Islet precursor cell (in vitro differentiated cells): Measurements from ENCODE around the gene JAM3.
A peak's percentile ranks its signal among the peaks of the same experiment; 100 is the strongest.

Source experiments
- DNase-seq: peaks from one replicate; pipeline ENCODE4 v3.0.0-alpha.2; 2018

Gene JAM3

DNA sequence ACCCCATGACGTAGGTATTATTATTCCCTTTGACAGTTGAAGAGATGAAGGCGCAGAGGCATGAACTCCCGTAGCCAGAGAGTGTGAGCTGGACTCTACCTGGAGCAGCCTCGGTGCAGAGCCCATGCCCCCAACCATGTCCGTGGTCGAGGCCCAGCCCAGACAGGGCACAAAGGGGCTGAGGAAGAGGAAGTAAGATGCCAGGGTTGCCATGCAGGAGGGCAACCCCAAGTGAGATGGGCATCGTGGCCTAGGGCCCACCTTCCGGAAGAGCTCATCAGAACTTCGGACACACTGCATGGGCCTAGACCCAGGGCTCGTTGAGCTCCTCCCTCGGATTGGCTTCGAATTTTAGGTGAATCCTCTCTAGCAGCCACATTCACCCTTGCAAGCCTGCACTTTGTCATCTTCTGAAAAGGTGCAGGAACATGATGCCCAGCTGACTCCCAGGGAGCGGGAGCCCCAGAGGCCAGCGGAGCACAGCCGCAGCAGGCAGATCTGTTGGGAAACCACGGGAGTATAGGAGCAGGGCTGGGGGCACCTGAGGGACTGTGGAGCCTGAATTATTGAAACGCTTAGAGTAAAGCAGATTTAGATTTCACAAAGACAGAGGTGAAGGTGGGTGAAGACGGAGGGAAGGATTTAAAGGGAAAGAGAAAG, 29.0 kb upstream of the JAM3 start:
- DNase-seq = no peak

DNA sequence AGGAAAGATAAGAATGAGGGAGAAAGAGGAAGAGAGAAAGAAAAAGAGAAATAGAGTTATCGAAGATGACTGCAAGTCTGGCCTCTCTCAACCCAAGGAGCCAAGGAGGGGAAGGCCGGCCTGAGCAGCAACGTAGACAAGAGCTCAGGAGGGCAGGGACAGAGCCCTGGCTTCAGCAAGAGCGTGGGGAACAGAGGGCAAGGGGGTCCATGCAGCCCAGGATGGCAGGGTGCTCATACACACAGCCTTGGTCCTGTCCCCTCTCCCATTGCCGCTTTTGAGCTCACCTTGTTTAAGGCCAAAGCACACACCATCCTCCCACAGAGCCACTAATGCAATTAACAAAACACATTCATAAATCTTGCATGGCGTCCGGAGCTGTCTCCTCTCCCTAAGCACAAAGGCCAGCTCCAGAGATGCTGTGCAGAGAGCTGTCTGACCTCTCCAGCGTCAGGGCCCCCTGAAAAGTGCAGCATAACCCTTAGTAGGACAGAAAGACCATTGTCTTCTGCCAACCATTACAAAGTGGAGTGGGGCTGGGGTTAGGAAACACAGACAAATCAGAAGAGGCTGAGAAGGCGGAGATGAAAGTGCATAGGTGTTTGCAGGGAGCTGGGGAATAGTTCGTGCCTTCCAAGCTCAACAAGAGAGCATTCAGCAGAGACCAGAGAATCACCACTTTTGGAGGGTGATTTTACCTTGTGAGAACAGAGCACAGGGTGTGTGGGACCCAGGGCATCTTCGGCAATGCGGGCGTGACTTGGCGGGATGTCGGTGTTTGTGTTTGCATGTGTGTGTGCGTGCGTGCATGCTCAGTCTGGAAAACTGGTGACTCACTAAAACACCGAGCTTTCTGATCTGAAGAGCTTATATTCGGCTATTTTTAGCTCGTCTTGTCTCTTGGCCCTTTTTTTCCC, 28.2 kb upstream of the JAM3 start:
- DNase-seq = peak; percentile 79

DNA sequence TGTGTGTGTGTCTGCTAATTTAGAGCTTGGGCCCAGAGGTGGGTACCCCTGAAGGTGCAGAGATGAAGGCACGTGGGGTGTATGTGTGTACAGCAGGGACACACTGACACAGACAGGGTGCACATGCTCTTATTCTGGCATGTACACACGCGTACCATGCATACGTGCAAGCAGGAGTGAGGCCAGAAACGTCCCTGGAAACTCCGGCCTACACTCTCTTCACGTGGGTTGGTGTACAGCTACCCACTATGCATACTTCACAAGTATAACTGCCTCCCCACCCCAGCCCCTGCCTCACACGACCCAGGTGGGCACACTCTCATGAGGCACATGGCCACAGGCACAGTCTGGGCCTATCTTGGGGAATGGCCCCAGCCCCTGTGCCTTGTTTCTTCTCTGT, 27.5 kb upstream of the JAM3 start:
- DNase-seq = no peak

DNA sequence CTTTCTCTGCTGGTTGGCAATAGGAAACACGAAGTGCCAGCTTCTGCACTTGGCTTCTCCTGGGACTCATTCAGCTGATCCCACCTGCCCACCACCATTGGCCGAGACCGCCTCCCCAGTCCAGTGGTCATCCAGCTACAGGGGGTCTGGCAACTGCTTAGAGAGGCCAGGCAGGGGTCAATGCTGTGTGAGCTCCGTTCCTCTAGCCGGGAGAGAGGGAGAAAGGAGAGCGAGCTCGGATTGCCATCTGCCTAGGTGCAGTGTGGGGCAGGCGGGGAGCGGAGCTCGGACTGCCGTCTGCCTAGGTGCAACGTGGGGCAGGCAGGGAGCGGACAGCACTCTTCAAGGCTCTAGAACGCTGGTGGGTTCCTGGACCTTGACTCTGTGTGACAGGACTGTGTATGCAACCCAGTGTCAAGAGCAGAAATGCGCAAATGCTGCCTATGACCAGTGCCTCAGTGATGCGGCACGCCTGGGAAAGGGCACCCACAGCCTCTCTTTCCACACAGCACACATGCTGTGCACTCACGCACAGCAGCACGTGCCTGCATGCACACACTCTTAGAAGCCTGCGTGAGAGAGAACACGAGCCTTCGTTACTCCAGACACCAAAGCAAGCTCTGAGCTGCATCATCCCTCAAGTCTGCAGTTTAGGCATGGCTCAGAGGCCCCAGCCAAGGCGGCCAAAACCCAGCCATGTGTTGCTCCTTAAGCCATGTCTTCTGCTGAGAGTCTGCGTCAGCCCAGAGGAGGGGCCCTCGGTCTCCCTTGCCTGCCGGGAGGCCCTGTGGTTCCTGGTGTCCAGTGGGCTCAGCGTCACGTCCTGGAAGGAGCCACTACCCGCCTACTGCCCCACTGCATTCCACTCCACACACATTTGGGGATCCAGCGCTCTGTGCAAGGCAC, 26.8 kb upstream of the JAM3 start:
- DNase-seq = no peak

DNA sequence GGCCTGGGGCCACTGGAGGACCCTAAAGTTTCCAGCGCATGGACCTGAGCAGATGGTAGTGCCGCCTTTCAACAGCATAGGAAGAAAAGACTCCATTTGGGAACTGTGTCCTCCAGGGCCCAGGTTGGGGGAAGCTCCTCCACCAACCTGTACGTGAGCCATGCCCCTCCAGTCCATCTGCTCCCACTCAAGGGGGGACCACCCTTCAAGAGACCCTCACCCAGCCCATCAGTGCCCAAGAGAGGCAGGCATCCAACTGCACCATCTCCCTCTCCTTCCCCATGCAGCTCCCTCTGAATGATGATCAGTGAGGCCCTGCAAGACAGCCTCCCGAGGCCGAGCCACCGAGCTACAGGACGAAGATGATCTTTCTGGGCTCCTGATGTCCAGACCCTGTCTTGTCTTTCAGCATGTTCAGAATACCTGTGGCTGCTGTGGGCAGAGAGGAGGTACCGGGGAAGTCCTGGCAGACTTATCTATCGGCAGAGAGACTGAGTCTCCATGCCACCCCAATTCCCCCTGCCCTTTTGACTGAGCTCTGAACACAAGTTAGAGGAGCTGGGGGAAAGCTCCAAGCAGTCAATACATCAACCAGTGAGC, 25.0 kb upstream of the JAM3 start:
- no peak for DNase-seq

DNA sequence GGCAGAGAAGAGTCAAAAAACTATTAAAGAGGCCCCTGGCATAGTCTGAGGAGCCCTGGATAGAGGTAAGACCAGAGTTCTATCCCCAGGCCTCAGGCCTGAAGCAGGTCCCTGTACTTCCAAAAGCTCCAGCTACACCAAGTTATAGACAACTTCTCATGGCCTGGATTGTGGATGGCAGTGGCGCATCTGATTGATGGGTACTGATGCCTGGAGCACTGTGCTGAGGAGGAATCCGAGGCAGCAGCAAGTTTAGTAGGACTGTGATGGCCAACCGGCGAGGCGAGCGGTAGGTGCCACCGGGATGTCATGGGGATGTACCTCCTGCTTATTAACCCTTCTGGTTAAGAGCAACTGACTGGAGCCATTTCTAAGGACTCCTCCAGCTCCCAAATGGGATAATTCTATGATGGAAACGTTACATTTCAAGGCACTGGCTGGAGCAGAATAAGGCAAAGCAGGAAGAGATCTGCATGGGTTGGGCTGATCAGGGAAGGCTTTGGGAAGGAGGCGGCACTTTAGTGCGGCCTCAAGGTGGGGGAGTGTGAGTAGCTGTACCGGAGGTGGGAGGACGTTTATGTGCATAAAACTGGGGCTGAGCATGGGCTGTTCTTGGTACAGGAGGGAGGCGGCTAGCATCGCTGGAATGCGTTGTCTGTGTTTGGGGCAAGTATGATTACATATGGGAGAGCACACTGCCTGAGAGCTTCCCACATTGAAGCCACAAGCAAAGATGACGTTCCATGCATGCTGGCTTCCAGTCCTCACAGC, 24.2 kb upstream of the JAM3 start:
- DNase-seq = no peak

DNA sequence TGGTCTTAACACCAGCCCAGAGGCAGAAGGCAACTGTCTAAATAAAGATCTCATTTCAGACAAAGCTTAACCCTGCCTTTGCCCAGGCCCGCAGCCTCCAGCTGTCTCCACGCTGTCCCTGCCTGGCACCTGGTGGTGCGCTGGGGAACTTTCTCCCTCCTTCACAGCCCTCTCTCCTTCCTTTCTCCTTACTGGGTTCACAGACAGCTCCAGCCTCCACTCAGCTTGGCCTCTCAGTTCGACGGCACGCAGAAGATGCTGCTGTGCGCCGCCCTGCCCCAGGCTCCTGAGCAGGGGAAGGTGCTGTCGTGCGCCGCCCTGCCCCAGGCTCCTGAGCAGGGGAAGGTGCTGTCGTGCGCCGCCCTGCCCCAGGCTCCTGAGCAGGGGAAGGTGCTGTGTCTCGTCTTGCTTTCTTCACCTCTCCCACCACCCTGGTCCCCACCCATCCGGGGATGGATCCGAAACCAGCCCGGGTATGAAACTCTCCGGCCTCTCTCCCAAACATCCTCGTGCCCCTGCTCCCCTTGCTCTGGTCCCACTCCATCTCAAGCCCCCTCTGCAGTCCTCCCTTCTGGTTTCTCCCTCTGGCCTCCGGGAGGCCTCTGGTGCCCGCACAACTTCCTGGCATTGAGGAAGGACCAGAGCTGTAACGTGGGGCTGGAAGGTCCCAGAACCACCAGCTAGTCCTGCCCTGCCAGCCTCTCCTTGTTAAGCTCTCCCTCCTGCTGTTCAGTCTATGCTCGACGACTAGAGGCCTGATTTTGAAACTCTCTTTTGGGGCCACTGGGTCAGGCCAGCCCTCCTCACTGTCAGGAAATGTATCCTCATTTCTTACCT, 22.9 kb upstream of the JAM3 start:
- peak; percentile 82 for DNase-seq

DNA sequence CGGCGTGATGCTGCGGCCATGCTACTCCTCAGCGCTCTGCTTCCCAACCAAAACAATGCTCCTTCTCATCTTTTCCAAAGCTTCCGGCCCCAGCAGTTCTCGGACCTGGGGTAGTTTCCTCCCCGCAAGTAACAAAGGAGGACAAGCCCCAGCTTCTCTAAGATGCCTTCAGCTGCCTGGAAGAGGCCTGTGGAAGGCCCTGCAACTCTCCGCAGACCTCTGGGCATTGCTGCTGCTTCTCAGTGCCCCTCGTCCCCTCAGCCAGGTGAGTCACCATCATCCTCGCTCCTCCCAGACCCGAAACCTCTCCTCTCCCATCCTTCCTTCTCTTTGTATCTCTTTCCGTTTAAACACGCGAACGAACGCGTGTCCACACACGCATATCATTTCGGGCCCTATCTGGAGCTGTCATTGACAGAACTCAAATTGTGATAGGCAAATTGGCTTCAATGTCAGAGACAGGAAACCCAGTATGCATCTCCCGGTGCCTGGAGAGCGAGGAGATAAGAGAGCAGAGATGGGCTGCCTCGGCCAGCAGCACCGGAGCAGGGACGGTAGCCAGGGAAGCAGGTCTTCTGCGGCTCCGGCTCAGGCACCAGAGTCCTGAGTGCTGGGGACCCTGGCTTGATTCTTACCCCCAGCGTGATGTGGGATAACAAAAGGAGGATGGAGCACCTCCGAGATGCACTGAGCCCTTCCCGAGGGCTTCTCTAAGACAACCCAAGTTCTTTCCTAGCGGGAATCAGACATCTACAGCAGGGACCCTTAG, 22.0 kb upstream of the JAM3 start:
- peak; percentile 46 for DNase-seq

DNA sequence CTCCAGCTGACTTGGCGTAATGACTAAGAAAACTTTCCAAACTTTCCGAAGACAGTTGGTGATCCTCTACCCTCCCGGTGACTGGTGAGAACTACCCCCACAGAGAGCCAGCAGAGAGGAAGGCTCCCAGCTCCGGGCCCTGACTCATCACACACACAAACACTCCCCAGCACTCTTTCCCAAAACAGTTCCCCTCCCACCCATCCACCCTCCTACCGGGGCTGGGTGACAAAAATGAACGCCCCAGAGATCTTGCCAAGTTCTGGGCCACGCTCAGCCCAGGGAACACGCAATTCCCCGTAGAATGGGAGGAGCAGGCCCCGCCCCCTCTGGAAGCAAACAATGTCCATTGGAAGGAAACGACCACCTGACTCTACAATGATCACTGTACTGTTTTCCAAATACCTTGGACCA, 21.3 kb upstream of the JAM3 start:
- peak; percentile 53 for DNase-seq

DNA sequence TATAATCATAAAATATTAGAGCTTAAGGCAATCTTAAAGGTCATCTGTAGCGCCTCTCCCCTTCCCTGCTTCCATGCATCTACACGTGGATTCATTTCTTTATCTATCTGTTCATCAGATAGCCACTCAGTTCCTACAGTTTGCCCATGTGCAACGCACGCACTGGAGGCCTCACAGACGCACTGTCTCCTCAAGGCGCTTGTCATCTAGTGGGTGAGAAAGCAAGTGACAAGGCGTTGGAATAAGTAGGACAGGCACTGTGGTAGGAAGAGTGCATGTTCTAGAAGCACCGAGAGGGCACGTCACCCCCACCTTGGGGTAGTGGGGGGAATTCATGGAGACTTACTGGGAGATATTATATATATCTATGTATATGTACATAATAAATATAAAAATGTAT, 20.8 kb upstream of the JAM3 start:
- DNase-seq = peak; percentile 37

DNA sequence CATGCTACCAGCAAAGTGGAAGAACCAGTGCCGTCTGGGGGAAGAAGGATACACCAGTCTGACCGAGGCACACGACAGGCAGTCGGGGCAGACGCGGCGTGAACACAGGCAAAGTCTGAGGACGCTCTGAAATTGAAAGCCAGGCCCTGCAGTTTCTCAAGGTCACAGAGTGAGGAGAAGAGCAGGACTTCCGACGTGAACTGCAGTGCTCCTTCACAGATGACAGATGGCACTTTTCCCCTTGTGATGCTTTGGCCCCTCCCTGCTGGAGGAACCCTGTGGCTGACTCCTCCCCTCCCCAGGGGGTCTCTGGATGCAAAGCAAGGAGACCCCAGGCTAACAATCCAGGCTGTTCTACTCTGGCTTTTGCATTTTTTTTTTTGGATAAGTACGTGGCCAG, 19.6 kb upstream of the JAM3 start:
- DNase-seq = peak; percentile 43

DNA sequence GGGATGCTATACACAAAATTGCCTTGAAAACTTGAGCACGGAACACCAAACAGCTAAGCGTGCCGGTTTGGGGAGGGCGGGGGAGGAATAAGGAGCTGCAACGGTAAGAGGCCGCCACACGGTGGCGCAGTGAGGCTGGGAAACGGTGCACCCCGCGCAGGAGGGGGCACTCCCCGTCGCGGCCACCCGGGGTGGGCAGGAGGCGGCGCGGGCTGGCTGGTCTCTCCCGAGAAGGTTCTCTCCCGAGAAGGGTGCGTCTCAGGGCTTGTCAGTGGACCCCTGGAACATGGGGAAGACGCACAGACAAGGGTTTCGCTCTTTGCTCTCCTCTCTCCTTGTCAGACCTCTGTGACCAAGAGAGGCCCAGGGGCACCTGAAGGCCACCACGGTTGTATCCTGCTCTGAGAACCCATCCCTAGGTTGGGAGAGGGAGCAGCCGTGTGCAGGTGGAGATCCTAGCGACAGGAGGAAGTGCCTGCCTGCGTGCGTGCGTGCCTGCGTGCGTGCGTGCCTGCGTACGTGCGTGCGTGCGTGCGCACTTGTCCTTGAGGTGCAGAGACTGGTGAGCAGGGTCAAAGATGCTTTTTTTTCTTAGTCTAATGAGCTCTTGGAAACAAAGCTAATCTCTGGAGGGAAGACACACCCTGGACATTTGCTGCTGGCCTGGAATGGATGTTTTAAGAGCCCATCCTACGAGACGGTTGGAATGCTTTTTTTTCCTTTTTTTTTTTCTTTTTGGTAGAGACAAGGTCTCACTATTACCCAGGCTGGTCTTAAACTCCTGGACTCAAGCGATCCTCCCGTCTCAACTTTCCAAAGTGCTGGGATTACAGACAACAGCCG, 18.1 kb upstream of the JAM3 start:
- DNase-seq = peak; percentile 84

DNA sequence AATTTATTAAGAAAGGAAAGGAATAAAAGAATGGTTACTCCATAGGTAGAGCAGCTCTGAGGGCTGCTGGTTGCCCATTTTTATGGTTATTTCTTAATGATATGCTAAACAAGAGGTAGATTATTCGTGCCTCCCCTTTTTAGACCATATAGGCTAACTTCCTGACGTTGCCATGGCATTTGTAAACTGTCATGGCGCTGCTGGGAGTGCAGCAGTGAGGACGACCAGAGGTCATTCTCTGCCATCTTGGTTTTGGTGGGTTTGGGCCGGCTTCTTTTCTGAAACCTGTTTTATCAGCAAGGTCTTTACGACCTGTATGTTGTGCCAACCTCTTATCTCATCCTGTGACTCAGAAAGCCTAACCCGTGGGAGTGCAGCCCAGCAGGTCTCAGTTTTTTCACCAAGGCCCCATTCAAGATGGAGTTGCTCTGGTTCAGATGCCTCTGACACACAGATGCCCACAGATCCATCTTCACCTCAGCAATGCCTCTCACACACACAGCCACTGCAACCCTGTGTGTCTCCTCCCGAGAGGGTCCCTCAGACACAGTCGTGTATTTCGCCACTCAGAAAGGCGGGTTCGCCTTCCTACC, 16.4 kb upstream of the JAM3 start:
- DNase-seq = peak; percentile 35

DNA sequence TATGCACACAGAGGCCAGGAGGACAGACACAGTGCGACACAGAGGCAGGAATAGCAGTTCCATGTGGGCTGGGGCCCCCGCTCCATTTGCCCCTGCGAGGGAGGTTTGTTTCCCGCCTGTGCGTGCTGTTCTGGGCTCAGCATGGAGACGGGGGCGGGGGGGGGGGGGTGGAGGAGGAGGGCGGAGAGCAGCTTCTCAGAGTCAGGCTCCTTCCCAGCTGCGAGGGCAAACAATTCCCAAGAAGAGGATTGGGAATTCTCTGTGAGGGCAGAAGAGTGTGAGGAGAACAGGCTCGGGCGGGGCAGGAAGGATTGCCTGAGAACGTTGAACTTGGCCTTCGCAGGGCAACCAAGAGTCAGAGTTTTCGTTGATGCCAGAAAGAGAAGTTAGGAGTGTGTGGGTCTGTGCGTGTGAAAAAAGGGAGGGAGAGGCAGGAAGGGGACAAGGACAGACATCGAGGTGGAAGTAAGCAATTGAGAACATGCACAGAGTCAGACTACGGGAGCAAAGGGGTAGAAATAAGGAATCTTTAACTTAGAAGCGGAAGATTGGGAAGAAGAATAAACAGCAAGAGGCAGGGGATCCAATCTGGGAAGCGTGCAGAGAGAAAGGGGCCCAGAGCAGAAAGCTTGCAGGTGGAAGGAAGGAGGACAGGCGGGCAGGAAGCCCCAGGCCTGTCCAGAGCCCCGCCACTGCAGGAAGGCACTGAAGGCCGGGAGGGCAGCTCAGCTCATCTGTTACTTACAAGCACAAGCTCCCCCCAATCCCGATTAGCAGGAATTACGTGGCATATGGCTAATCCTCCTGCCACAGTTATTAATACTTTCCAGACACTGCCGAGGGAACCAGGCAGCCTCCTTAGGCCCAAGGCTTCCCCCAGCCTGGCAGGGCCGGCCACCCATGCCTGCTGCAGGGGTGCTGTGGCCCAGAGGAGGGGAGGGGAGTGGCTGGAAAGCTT, 15.6 kb upstream of the JAM3 start:
- DNase-seq = peak; percentile 54

DNA sequence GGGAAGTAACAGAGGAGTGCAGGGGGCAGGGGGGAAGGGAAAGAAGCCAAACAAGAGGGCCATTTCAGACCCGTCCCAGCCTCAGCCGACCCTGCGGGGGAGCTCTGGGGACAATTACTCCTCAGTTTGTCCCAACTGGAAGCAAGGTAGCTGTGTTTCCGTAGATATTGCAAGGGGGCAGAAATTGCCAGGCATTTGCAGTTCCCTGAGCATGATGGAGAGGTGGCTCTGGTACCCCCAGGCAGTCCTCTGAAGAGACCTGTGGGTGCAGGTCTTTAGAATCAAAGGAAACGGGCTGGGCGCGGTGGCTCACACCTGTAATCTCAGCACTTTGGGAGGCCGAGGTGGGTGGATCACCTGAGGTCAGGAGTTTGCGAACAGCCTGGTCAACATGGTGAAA, 13.8 kb upstream of the JAM3 start:
- DNase-seq = no peak

DNA sequence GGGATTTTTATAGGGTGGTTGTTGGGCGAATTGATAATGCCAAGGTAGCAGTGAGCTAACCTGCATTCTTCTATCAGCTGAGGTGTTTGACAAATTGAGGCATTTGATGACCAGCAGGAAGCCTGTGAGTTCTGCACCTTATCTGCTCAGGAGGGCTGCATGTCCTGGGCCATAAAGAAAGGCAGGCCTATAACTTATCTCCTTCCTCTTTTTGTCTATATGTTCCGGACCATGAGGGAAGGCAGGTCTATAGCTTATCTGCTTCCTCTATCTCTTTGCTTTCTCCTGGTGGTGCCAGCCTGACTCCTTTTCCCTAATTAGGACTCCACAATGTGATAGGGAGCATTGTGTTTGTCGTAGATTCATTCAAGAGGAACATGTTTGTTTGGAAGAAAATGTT, 8.6 kb upstream of the JAM3 start:
- no peak for DNase-seq

DNA sequence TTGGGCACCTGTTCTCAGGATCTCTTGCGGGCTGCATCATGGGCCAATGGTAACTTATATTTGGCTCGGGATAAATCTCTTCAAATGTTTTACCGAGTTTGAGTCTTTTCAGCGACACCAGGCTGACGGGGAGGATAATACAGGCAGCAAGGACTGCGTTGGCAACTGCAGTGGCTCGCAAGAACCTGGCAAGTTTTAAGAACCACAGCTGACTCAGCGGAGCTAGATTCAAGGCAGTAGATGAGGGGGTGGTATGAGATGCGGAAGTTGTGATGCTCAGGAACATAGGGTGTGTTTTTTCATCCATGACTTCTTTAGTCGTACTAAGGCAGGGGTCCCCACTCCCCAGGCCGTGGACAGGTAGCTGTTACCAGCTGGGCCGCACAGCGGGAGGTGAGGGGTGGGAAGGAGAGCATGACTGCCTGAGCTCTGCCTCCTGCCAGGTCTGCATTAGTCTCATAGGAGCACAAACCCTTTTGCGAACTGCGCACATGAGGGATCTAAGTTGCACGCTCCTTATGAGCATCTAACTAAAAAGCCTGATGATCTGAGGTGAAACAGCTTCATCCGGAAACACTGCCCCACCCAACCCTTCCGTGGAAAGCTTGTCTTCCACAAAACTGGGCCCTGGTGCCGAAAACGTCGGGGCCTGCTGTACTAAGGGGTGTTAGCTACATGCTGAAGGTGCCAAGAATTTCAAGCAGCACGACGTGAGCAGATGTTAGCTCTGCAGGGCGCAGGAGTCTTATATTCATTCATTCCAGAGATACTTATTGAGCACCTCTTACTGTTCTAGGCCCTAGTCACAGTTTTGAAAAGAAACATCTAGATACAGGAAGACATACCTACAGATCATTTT, 6.4 kb upstream of the JAM3 start:
- no peak for DNase-seq
